K562 (cell line): ENCODE results near the gene PMIS2. TPM values are rescaled to one million over a fixed set of nuclear protein-coding genes. Genes with fewer than 3 reads are reported as not detected.

Source experiments
- ARID1B ChIP-seq: fragments of 450-650 bp; IDR thresholded peaks from 2 replicates; pipeline ENCODE4 v1.6.1; 2016; ENCODE audit warnings: antibody characterized with exemption, mild to moderate bottlenecking, inconsistent platforms
- BCL6 ChIP-seq: fragments of 250-450 bp; sonication (Bioruptor Pico); IDR thresholded peaks from 2 replicates; pipeline ENCODE4 v1.4.0; 2020
- CSDE1 ChIP-seq, 2 experiments: fragments of 450-650 bp; IDR thresholded peaks; 2 replicates each; pipeline ENCODE4 v1.6.1; 2016; ENCODE audit warnings: mild to moderate bottlenecking in 1 of 2
- FOXJ2 ChIP-seq: fragments of 200-800 bp; sonication (Bioruptor generic); IDR thresholded peaks from 2 replicates; pipeline ENCODE4 v1.6.1; 2016; ENCODE audit warnings: missing genetic modification characterization, missing compliant biosample characterization
- HLTF ChIP-seq: fragments of 450-650 bp; IDR thresholded peaks from 2 replicates; pipeline ENCODE4 v1.6.1; 2016
- HMGN3 ChIP-seq: IDR thresholded peaks from 2 replicates; pipeline ENCODE4 v1.6.1; 2011; ENCODE audit warnings: borderline replicate concordance, low read depth, mild to moderate bottlenecking, mixed read lengths, low read length; ENCODE audit not compliant: insufficient read length; ENCODE audit errors: extremely low read depth
- ILF3 ChIP-seq: fragments of 450-650 bp; IDR thresholded peaks from 2 replicates; pipeline ENCODE4 v1.6.1; 2018; ENCODE audit warnings: antibody characterized with exemption, mild to moderate bottlenecking, moderate library complexity, borderline replicate concordance
- NUFIP1 ChIP-seq: fragments of 450-650 bp; IDR thresholded peaks from 2 replicates; pipeline ENCODE4 v1.6.1; 2018; ENCODE audit not compliant: partially characterized antibody
- RAD21 ChIP-seq, 2 experiments: fragments of 250-450 bp in 1 of 2; fragments of 450-650 bp in 1 of 2; sonication (Bioruptor Pico) in 1 of 2; formaldehyde crosslinking in 1 of 2; IDR thresholded peaks in 1 of 2; conservative IDR thresholded peaks in 1 of 2; 2 replicates each; pipeline versions ENCODE4 v1.4.0 to v1.8.0; 2020 to 2022; ENCODE audit warnings: mild to moderate bottlenecking in 2 of 2, moderate library complexity in 1 of 2
- RBM25 ChIP-seq: fragments of 200-400 bp; formaldehyde crosslinking; IDR thresholded peaks from 2 replicates; pipeline ENCODE4 v1.6.1; 2018; ENCODE audit warnings: low read length, low read depth, moderate library complexity; ENCODE audit not compliant: severe bottlenecking
- SLC30A9 ChIP-seq: fragments of 250-450 bp; sonication (Bioruptor Pico); IDR thresholded peaks from 2 replicates; pipeline ENCODE4 v1.8.0; 2022; ENCODE audit warnings: mild to moderate bottlenecking, moderate library complexity
- SREBF1 ChIP-seq: fragments of 150-350 bp; IDR thresholded peaks from 2 replicates; pipeline ENCODE4 v1.6.1; 2014; ENCODE audit warnings: antibody characterized with exemption, low read depth, low read length, borderline replicate concordance
- SRSF3 ChIP-seq: fragments of 200-400 bp; formaldehyde crosslinking; IDR thresholded peaks from 2 replicates; pipeline ENCODE4 v1.6.1; 2016; ENCODE audit warnings: mild to moderate bottlenecking, low read length, moderate library complexity; ENCODE audit not compliant: insufficient read depth
- STAT5B ChIP-seq: fragments of 250-450 bp; sonication (Bioruptor Pico); IDR thresholded peaks from 2 replicates; pipeline ENCODE4 v1.8.0; 2021; ENCODE audit warnings: mild to moderate bottlenecking, inconsistent platforms
- TSC22D4 ChIP-seq: fragments of 450-650 bp; IDR thresholded peaks from 2 replicates; pipeline ENCODE4 v1.6.1; 2016; ENCODE audit warnings: missing genetic modification characterization, missing biosample characterization, control low read depth
- XRCC5 ChIP-seq: fragments of 200-400 bp; formaldehyde crosslinking; IDR thresholded peaks from 2 replicates; pipeline ENCODE4 v1.6.1; 2017; ENCODE audit warnings: low read depth, mild to moderate bottlenecking, low read length
- ZEB2 ChIP-seq: fragments of 450-650 bp; IDR thresholded peaks from 2 replicates; pipeline ENCODE4 v1.6.1; 2016
- ZNF232 ChIP-seq: sonication (generic); formaldehyde crosslinking; IDR thresholded peaks from 2 replicates; pipeline ENCODE4 v1.8.0; 2022; ENCODE audit warnings: mild to moderate bottlenecking, missing genetic modification reagents
- ZNF354B ChIP-seq: fragments of 250-450 bp; sonication (Bioruptor Pico); IDR thresholded peaks from 2 replicates; pipeline ENCODE4 v1.4.0; 2020
- polyA plus RNA-seq, 8 experiments: library from polyadenylated mRNA; depleted of rRNA in 4 of 8; stranded (reverse) in 5 of 8; unstranded in 3 of 8; fragments of >200 nt; fragmentation: Nextera tagmentation in 2 of 8; fragmentation: Illumina TruSeq in 1 of 8; extraction: Ambion mirVana in 2 of 8; extraction: Trizol in 1 of 8; gene quantifications; 2 replicates each; pipeline versions ENCODE4 v1.2.1 to v1.2.3, GENCODE V29; 2011 to 2014; ENCODE audit warnings: inconsistent platforms in 1 of 8, missing spikeins in 1 of 8
- total RNA-seq, 7 experiments: library from RNA; depleted of rRNA in 6 of 7; stranded (reverse); fragments of >200 nt in 6 of 7; fragmentation: Illumina TruSeq in 2 of 7; extraction: Trizol in 2 of 7; gene quantifications; 2 replicates each; pipeline versions ENCODE4 v1.2.1 to v1.2.3, GENCODE V29; 2011 to 2021; ENCODE audit warnings: low replicate concordance in 1 of 7
- TF ChIP-seq, protein P1 (sequence below): fragments of 450-650 bp; IDR thresholded peaks from 2 replicates; pipeline ENCODE4 v1.7.0; 2016; ENCODE audit warnings: borderline replicate concordance
- TF ChIP-seq, protein P2 (sequence below): sonication (generic); formaldehyde crosslinking; IDR thresholded peaks from 2 replicates; pipeline ENCODE4 v1.8.0; 2022; ENCODE audit warnings: mild to moderate bottlenecking, missing genetic modification reagents
- TF ChIP-seq, protein P3 (sequence below): sonication (generic); formaldehyde crosslinking; IDR thresholded peaks from 2 replicates; pipeline ENCODE4 v1.8.1; 2023; ENCODE audit warnings: mild to moderate bottlenecking, missing genetic modification reagents, moderate library complexity
- TF ChIP-seq, protein P4 (sequence below): fragments of 450-650 bp; IDR thresholded peaks from 2 replicates; pipeline ENCODE4 v1.6.1; 2016; ENCODE audit warnings: low read depth, mild to moderate bottlenecking, moderate library complexity
- TF ChIP-seq, protein P5 (sequence below): fragments of 450-650 bp; formaldehyde crosslinking; IDR thresholded peaks from 2 replicates; pipeline ENCODE4 v1.4.0; 2020; ENCODE audit warnings: mild to moderate bottlenecking, moderate library complexity

The PMIS2 gene
- total and polyA plus RNA-seq, 9 of the 15 experiments (the other 6 are each of a cell fraction or from before 2014, with no cell fraction given): not detected

DNA sequence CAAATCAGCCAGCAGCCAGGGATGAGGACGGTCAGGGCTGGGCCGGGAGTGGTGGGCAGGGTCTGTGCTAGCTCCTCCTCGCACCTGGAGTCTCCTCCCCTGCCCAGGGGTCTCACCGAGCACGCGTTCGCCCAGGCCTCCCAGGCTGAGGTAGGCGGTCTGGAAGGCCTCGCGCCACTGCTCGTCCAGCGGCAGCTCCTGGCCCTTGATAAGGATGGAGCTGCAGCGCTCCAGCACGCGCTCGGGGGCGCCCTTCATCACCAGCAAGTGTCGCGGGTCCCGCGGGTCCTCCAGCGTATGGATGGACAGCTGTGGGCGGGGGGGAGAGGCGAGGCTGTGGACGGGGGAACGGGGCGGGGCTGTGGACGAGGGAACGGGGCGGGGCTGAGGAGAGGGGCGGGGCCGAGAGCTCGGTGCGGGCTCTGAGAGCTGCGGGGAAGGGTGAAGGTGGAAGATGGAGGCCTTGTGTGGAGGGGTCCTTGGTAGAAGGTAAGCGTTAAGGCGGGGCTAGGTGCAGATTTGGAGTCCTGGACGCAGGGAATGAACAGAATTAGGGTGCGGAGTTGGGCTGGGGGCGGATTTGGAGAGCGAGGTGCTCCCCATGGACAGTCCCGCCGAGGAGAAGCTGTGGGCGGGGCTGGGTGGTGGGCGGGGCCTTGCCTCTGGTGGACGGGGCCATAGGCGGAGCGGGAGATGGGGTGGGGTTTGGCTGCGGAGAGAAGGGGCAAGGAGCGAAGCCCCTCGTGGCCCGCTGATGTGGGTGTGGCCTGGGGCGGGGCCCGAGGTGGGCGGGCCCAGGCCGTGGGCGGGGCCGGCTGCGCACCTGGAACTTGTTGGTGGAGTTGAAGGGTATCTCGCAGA is 28.2 kb upstream of the PMIS2 start (continued):
- TF ChIP-seq ILF3 (no peak), SLC30A9 (CRISPR knock-in tag) (no peak), RBM25 (no peak), SRSF3 (no peak), ZEB2 (no peak), BCL6 (no peak), TSC22D4 (tag) (no peak), SREBF1 (no peak), ZNF354B (CRISPR knock-in tag) (no peak), HLTF (no peak; the same call in 1 of the 2 replicates), ZNF232 (CRISPR knock-in tag) (no peak), ARID1B (no peak), XRCC5 (no peak), STAT5B (no peak), HMGN3 (peak; percentile 20), NUFIP1 (no peak), CSDE1 (IDR thresholded peaks at IDR 0.05) (no peak), RAD21 (CRISPR knock-in tag; conservative IDR thresholded peaks at IDR 0.05 in 1 of 2, IDR thresholded peaks at IDR 0.05 in 1 of 2) (peak in 1 of 2 experiments; percentile 42; a peak in 2 of 4 replicates), FOXJ2 (tag) (no peak)
- TF ChIP-seq, protein P1, sequence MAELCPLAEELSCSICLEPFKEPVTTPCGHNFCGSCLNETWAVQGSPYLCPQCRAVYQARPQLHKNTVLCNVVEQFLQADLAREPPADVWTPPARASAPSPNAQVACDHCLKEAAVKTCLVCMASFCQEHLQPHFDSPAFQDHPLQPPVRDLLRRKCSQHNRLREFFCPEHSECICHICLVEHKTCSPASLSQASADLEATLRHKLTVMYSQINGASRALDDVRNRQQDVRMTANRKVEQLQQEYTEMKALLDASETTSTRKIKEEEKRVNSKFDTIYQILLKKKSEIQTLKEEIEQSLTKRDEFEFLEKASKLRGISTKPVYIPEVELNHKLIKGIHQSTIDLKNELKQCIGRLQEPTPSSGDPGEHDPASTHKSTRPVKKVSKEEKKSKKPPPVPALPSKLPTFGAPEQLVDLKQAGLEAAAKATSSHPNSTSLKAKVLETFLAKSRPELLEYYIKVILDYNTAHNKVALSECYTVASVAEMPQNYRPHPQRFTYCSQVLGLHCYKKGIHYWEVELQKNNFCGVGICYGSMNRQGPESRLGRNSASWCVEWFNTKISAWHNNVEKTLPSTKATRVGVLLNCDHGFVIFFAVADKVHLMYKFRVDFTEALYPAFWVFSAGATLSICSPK: no peak
- TF ChIP-seq, protein P2, sequence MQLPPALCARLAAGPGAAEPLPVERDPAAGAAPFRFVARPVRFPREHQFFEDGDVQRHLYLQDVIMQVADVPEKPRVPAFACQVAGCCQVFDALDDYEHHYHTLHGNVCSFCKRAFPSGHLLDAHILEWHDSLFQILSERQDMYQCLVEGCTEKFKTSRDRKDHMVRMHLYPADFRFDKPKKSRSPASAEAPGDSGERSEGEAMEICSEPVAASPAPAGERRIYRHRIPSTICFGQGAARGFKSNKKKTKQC: no peak
- TF ChIP-seq, protein P3, sequence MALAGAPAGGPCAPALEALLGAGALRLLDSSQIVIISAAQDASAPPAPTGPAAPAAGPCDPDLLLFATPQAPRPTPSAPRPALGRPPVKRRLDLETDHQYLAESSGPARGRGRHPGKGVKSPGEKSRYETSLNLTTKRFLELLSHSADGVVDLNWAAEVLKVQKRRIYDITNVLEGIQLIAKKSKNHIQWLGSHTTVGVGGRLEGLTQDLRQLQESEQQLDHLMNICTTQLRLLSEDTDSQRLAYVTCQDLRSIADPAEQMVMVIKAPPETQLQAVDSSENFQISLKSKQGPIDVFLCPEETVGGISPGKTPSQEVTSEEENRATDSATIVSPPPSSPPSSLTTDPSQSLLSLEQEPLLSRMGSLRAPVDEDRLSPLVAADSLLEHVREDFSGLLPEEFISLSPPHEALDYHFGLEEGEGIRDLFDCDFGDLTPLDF (CRISPR knock-in tag): no peak
- TF ChIP-seq, protein P4, sequence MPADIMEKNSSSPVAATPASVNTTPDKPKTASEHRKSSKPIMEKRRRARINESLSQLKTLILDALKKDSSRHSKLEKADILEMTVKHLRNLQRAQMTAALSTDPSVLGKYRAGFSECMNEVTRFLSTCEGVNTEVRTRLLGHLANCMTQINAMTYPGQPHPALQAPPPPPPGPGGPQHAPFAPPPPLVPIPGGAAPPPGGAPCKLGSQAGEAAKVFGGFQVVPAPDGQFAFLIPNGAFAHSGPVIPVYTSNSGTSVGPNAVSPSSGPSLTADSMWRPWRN: no peak
- TF ChIP-seq, protein P5, sequence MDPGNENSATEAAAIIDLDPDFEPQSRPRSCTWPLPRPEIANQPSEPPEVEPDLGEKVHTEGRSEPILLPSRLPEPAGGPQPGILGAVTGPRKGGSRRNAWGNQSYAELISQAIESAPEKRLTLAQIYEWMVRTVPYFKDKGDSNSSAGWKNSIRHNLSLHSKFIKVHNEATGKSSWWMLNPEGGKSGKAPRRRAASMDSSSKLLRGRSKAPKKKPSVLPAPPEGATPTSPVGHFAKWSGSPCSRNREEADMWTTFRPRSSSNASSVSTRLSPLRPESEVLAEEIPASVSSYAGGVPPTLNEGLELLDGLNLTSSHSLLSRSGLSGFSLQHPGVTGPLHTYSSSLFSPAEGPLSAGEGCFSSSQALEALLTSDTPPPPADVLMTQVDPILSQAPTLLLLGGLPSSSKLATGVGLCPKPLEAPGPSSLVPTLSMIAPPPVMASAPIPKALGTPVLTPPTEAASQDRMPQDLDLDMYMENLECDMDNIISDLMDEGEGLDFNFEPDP (CRISPR knock-in tag): no peak
